Measurements from ENCODE around the gene PRDX5. TPM values are rescaled to one million over a fixed set of nuclear protein-coding genes. Genes with fewer than 3 reads are reported as not detected.
A peak's percentile ranks its signal among the peaks of the same experiment; 100 is the strongest.

Gene PRDX5
- total RNA-seq, 1 experiment from 2014 or later, result 254 TPM

DNA sequence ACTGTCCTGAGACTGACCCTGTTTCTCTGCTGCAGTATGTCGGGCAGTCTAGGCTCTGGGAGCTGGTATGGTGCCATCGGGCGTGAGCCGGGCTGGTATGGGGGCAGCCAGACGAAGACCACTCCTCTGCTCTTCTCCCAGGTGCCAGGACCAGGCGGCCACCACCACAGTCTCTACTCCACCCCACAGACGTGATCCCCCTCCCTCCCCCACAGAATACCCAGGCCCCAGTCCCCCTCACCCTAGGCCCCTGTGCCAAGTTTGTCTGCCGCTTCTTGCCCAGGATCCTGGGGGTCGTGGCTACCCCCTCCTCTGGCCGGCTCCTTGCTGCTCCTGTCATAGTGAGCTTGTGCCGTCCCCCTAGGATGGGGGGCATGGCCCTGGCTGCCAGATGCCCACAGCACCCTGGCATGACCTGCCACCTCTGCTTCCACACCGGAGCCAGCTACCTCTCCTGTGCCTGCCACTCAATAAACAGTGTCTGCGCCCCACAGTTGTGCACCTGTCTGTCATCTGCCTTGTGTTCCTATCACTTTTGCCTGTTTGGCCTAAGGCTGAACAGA, 28.8 kb upstream of the PRDX5 start:
- no peak for DNase-seq (ENCODE audit: low spot score)

DNA sequence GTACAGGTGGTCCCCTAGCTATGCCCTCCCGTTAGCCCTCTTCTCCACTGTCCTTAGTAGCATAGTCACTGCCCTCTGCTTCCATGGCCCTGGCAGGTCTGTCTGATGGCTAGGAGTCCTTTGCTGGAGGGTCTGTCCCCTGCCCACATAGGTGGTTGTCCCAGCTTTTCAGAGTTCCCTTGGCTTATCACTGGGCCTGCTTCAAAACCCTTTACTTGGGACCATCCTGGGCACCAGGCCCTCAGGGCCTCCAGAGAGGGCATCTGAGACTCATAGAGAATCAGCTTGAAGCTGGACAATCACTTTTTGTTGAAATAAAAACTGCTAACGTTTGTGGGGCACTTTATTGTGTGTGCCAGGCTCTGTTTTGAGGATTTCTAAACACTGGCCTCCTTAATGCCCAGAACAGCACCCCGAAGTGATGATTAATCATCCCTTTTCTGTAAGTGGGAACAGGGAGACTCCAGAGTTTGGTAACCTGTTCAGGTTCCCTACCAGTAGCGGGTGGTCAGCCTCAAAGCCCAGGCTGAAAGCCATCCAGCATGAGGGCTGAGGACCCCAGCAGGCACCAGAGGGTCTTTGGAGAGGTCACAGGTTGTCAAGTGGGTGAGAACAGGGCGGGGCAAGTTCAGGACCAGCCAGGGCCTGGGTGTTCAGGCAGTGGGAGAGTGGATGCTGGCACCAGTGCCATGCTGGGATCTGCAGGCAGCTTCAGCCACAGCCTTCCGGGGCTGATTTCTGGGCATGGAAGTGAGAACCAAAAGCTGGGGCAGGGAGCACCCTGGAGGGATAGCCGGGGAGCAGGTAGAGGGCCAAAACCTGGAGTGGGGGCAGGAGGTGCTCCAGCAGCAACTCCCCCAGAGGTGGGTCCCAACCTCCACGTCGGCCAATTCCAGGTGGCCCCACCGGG, 27.3 kb upstream of the PRDX5 start:
- DNase-seq (ENCODE audit: low spot score), result no peak

DNA sequence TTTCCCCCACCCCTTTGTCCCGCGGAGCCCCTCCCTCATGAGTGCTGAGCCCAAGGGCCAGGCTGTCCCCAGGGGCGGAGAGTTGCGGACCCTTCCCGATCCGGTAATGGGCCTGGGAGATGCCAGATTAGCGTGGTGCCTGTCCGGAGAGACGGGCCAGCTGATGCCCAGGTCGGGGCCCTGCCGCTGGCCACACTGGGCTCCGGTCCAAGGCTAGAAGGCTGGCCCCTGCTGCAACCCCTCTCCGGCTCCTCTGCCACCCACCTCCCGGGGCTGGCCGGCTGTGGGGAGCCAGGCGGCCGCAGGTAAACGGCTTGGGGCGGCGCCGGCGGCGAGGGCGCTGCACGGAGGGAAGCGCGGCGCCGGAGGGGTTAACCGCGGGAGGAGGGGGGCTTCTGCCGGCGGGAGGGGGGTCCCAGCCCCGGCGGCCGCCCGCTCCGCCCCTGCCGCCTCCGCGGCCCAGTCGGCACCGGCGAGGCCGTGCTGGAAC, 26.6 kb upstream of the PRDX5 start, which contains the start of gene KCNK4:
KCNK4 (plus strand) TSS at position 41 of the 490 bp plus-strand sequence. CDS start 1,717 bp downstream, outside the sequence.
- DNase-seq (ENCODE audit: low spot score), result no peak

DNA sequence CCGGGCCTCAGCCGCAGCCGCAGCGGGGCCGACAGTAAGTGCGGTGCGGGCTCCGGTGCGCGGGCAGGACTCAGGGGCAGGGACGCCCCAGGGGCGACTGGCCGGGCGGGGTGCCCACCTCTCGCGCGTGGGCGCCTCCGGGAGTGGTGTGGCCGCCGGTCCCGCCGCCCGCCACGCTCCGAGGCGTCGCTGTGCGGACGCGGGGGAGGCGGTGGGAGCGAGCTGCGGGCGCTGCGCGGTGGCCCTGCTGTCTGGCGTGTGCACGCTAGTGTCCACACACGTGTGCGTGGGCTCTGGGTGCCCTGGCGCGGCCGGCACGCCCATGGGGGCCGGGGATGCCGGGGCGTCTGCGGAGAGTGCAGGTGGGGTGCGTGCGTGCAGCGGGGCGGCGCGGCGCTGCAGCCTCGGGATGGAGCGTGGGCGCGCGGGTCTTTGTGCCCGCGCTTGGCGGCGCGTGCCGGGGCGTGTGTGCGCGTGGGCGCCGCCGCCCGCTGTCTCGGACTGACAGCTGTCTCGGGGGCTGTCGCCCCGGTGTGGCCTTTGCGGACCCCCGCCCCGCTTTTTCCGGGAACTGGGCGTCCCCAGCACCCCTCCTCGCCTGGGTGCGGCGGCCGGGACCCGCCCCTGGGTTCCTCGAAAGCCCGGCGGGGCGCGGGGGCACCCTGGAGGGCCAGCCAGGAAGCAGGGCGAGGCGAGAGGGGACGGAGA, 26.0 kb upstream of the PRDX5 start:
- DNase-seq (ENCODE audit: low spot score), result no peak

DNA sequence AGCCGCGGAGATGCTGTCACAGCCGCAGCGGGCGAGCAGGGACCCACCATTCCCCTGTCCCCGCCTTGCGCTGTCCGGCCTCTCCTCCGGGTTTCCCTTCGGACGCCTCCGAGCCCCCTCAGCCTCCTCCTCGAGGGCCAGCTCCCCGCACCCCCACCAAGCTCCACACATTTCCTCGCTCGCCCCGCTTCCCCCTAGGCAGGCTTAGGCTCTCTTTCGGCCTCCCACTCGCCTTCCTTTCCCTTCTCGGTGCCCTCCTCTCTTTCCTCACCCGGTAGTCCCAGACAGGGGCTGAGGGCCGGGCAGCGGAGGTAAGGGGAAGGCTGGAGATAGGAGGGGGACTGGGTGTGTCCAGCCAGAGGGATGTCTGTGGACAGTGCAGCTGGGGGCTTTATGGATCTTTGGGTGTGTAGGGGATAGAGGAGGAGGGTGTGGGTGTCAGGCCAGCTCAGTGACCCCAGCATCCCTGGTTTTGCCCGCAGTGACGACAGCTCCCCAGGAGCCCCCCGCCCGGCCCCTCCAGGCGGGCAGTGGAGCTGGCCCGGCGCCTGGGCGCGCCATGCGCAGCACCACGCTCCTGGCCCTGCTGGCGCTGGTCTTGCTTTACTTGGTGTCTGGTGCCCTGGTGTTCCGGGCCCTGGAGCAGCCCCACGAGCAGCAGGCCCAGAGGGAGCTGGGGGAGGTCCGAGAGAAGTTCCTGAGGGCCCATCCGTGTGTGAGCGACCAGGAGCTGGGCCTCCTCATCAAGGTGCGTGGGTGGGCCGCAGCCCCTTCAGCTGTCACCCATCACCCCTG, 25.3 kb upstream of the PRDX5 start:
- no peak for DNase-seq (ENCODE audit: low spot score)

DNA sequence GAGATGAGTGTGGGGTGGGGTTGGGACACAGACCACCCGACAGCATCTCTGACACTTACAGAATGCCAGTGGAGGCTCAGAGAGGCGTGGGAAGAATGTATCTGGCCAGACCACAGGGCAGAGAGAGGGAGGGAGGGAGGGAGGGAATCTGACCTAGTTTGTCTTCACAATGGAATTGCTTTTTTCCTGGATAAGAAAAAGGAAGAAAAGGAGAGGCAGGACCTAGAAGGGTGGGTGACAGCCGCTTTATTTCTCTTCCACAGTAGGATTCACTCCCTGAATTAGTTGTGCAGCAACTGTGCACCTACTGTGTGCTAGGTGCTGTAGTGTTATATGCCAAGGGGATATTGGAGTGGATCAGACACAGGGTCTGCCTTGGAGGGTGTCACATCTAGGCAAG, 23.1 kb upstream of the PRDX5 start:
- DNase-seq (ENCODE audit: low spot score), result no peak

DNA sequence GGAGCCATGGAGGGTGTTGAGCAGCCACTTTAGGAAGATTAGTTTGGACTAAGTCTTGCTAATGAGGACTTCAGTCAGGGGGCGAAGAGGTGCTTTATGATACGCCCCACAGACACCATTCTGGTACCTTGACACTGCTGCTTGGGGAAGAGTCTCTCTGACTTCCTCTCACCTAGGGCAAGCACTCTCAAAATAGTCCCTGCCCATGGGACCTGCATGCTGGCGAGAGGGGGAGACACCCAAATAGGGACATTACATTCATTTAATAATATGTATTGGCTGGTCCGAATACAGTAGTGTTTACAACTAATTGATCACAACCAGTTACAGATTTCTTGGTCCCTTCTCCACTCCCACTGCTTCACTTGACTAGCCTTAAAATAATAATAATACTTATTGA, 22.2 kb upstream of the PRDX5 start:
- no peak for DNase-seq (ENCODE audit: low spot score)

DNA sequence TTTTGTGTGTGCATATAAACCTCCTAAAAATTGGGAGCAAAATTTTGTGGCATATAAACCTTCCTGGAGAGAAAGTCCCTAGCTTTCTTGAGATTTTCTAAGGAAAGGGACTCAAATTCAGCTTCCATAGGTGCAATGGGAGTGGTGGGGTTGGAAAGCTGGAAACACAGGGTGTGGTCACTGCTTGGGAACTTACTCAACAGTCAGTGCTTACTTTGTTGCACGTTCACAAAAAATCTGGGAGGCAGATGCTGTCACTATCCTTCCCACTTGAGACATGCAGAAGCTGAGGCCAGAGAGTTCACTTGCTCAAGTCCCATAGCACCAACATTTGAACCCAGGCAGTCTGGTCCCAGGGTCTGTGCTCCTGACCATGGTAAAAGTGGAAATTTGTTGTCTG, 21.7 kb upstream of the PRDX5 start:
- DNase-seq (ENCODE audit: low spot score), result no peak

DNA sequence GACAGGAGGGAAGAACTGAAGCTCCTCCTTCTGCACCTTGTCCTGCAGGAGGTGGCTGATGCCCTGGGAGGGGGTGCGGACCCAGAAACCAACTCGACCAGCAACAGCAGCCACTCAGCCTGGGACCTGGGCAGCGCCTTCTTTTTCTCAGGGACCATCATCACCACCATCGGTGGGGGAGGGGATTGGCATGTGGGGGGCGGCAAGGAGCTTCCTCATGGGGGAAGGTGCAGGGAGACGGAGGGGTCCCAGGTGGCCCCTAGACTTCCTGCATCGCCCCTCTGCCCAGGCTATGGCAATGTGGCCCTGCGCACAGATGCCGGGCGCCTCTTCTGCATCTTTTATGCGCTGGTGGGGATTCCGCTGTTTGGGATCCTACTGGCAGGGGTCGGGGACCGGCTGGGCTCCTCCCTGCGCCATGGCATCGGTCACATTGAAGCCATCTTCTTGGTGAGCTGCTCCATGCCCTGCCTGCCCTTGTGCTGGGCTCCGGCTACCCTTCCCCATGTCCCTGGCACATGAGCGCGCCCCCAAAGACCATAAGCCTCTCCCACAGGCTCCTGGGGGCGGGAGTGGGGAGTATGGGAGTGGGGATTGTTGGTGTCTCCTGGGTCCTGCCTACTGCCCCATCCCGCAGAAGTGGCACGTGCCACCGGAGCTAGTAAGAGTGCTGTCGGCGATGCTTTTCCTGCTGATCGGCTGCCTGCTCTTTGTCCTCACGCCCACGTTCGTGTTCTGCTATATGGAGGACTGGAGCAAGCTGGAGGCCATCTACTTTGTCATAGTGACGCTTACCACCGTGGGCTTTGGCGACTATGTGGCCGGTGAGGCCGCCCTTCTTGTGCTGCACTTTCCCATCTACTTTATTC, 20.9 kb upstream of the PRDX5 start:
- no peak for DNase-seq (ENCODE audit: low spot score)

DNA sequence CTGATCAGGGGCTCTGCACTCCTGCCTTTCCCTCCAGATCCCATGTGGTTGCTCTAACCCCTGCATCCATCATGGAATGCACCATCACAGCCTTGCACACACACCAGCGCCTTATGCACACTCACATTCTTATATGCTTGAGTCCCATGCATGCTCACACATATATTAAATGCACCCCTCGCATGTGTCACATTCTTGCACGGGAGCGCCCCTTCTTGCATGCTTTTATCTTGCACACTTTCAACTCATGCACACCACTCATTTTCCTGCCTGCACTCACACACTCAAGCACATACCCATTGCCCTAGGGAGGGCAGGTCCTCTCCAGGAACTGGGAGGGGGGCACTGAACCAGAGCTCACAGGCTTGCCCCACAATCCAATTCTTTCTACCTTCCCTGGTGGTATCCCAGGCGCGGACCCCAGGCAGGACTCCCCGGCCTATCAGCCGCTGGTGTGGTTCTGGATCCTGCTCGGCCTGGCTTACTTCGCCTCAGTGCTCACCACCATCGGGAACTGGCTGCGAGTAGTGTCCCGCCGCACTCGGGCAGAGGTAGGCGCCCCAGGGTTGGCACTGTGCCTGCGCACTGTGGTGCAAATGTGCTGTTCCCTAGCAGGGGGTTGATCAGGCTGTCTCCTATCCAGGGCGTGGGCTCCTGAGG, 20.1 kb upstream of the PRDX5 start:
- no peak for DNase-seq (ENCODE audit: low spot score)

DNA sequence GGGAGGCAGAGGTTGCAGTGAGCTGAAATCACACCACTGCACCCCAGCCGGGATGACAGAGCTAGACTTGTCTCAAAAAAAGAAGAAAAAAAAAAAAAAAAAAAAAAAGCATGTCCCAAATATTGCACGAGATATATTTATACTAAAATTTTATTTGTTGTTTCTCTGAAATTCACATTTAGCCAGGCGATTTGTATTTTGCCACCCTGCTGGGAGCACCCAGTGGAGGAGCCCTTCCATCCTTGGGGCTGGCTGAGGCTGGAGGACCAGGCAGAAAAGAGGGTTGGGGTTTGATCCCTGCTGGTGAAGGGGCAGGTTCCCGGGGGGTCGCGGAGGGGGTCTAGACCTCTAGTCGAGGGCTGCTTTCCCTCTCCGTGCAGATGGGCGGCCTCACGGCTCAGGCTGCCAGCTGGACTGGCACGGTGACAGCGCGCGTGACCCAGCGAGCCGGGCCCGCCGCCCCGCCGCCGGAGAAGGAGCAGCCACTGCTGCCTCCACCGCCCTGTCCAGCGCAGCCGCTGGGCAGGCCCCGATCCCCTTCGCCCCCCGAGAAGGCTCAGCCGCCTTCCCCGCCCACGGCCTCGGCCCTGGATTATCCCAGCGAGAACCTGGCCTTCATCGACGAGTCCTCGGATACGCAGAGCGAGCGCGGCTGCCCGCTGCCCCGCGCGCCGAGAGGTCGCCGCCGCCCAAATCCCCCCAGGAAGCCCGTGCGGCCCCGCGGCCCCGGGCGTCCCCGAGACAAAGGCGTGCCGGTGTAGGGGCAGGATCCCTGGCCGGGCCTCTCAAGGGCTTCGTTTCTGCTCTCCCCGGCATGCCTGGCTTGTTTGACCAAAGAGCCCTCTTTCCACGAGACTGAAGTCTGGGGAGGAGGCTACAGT, 18.7 kb upstream of the PRDX5 start:
- no peak for DNase-seq (ENCODE audit: low spot score)

DNA sequence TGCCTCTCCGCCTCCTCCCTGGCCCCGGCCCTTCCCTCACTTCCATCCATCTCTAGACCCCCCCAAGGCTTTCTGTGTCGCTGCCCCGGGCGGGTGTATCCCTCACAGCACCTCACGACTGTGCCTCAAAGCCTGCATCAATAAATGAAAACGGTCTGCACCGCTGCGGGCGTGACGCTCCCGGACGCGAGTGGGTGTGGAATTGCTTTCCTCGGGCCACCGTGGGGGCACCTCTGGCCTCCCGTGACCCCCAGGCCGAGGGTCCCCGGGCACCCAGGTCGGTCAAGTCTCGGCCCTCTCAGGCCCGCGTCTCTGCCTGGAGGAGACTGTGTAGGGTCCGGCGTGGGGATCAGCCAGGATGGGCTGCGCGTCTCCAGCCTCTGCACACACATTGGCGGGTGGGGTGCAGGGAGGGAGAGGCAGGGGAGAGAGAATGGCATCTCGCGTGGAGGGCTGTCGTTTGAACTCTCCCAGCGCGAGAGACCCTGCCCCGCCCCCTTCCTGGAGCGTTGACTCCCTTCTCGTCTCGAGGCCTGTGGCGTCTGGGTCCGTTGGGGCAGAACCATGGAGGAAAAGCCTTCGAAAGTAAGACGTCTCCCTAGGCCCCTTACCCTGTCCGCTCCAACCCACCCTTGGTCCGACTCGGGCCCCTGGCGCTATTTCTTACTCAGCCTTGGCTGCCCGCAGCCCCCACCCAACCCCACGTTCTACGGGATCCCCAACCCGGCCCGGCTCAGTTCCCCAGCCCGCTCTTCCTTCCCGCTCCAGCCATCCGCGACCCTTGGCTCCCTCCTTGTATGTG, 17.9 kb upstream of the PRDX5 start, which contains the start of gene CATSPERZ:
CATSPERZ (plus strand) TSS at position 512 of the 802 bp plus-strand sequence; CDS start at position 565, 53 bp downstream.
- DNase-seq (ENCODE audit: low spot score), result no peak

DNA sequence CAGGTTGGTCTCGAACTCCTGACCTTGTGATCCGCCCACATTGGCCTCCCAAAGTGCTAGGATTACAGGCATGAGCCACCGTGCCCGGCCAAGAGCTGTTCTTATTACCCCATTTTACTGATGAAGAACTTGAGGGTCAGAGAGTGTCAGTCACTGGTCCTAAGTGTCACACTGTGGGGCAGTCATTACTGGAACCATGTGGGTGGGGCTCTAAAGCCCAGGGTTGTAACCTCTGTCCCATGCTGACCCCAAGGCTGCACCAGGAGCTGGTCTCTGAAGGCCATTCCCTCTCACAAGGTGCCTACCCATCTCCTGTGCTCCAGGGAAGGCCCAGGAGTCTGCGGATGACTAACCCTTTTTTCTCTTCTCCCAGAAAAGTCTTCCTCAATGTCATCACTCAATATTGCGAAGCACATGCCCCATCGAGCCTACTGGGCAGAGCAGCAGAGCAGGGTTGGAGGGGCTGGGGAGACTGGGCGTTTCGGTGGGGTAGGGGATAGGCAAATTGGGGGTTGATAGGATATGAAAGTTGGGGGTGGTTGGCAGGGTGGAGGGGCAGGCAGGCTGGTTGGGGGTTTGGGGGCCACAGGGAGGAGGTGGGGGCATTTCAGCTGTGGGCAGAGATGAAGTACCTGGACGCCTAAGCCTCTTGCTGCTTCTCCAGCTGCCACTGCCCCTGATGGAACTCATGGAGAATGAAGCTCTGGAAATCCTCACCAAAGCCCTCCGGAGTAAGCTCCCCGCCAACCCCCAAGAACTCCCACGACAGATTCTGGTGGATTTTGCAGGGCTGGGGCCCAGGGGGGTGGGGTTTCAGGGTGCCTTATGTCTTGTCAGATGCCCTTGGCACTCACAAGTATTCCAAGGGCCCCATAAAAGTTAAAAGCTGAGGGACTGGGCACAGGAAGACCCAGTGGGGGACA, 14.6 kb upstream of the PRDX5 start:
- no peak for DNase-seq (ENCODE audit: low spot score)

DNA sequence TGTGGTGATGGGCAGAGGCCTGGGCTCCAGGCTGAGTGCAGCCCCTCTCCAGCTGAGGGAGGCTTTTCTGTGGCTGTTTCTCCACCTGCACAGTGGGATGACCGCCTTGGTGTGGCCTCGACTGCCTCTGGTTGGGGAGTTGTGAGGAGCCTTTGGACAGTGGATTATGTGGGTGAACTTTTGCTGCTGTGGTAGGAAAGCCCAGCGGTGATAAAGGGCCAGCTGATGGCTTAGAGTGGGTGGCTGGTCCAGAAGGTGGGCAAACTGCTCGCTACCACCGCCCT, 13.9 kb upstream of the PRDX5 start:
- no peak for DNase-seq (ENCODE audit: low spot score)

DNA sequence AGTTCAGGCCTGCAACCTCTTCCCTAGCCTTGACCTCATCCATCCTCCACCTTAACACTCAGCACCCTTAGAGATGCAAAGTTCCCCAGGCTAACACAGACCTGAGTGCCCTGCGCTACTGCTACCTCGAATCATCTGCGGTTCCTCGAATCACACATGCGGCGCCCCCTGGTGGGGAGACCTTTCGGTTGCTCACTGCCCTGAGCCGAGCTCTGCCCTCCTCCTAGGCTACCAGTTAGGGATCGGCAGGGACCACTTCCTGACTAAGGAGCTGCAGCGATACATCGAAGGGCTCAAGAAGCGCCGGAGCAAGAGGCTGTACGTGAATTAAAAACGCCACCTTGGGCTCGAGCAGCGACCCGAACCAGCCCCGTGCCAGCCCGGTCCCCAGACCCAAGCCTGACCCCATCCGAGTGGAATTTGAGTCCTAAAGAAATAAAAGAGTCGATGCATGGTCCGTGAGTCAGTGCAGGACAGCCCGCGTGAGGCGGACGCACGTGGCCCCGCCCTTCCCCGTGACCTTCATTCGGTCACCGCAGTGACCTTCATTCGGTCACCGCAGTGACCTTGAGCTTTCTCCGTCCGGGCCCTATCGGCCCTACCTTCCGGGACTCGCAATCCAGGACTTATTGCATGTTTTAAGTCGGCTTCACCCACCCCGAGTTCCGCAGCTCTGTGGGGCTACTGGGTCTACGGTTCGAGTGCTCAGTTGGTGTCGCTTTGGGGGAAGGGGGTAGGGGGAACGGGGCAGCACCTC, 13.4 kb upstream of the PRDX5 start:
- DNase-seq (ENCODE audit: low spot score), result peak; percentile 98

DNA sequence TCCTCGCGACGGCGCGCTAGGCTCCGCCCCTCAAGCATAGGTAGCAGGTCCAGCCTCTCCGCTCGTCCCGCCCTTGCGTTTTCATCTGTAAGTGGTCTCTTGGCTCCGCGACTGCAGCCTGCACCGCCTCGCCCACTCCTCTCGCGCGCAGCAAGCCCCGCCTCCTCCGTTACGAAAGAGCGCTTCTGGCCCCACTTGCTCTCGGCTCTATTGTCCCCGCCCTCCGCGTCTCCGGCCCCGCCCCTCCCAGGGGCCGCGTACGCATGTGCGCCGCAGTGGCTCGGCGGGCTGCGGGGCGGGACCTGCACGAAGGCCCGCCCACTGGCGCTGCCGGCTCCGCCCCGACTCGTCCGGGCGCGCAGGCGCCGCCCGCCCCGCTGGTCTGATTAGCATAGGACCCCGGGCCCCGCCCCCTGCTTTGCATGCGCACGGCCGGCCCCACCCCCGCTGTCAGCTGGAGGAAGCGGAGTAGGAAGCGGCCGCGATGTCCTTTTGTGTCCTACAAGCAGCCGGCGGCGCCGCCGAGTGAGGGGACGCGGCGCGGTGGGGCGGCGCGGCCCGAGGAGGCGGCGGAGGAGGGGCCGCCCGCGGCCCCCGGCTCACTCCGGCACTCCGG, 12.7 kb upstream of the PRDX5 start, which contains the start of gene ESRRA:
ESRRA (plus strand) TSS at position 450 of the 616 bp plus-strand sequence. CDS start 1,656 bp downstream, outside the sequence.
- peak; percentile 99 for DNase-seq (ENCODE audit: low spot score)
